ENCODE results near the gene TLE3. TPM values are rescaled to one million over a fixed set of nuclear protein-coding genes. Genes with fewer than 3 reads are reported as not detected.
A peak's percentile ranks its signal among the peaks of the same experiment; 100 is the strongest.

The TLE3 gene
- total RNA-seq, 1 donor from 2014 or later = 28.8 TPM

- no peak for TF ChIP-seq CTCF (IDR thresholded peaks at IDR 0.05)
- Mint-ChIP-seq H3K4me1 (ENCODE audit: unreplicated experiment) (peaks cover 32% of the 10 kb centered on the region), H3K4me3 (ENCODE audit: unreplicated experiment) (no peak overlapping the region)
These were observed 5.1 kb upstream of the TLE3 start for GRCh38 chr15:70102827-70103226.

GRCh38 chr15:70101459-70102113, 3.9 kb upstream of the TLE3 start:
- Mint-ChIP-seq H3K27me3 (ENCODE audit: unreplicated experiment) (peaks cover 36% of the 10 kb centered on the region), H3K9me3 (ENCODE audit: unreplicated experiment) (no peaks in the 10 kb centered on the region), H3K4me3 (ENCODE audit: unreplicated experiment) (peak overlapping the region; percentile 18), H3K27ac (ENCODE audit: unreplicated experiment) (no peak overlapping the region), H3K36me3 (ENCODE audit: unreplicated experiment) (no peaks in the 10 kb centered on the region), H3K4me1 (ENCODE audit: unreplicated experiment) (peaks cover 33% of the 10 kb centered on the region)
- TF ChIP-seq CTCF (IDR thresholded peaks at IDR 0.05) = no peak
- DNase-seq (ENCODE audit: extremely low spot score, unreplicated experiment) = no peak

More at GRCh38 chr15:70102827-70103226, 5.1 kb upstream of the TLE3 start:
- no peaks in the 10 kb centered on the region for H3K36me3 Mint-ChIP-seq (ENCODE audit: unreplicated experiment)
- H3K9me3 Mint-ChIP-seq (ENCODE audit: unreplicated experiment) = no peaks in the 10 kb centered on the region
- peaks cover 47% of the 10 kb centered on the region for H3K27me3 Mint-ChIP-seq (ENCODE audit: unreplicated experiment)
- no peak for DNase-seq (ENCODE audit: extremely low spot score, unreplicated experiment)
- H3K27ac Mint-ChIP-seq (ENCODE audit: unreplicated experiment) = no peak overlapping the region

- peaks cover 35% of the 10 kb centered on the region for H3K4me1 Mint-ChIP-seq (ENCODE audit: unreplicated experiment)
- peak; percentile 38 for TF ChIP-seq CTCF (IDR thresholded peaks at IDR 0.05)
- no peak for DNase-seq (ENCODE audit: extremely low spot score, unreplicated experiment)
- no peaks in the 10 kb centered on the region for H3K9me3 Mint-ChIP-seq (ENCODE audit: unreplicated experiment)
- H3K27ac Mint-ChIP-seq (ENCODE audit: unreplicated experiment) = no peak overlapping the region
- H3K27me3 Mint-ChIP-seq (ENCODE audit: unreplicated experiment) = peaks cover 27% of the 10 kb centered on the region
- peak overlapping the region; percentile 96 for H3K4me3 Mint-ChIP-seq (ENCODE audit: unreplicated experiment)
- no peaks in the 10 kb centered on the region for H3K36me3 Mint-ChIP-seq (ENCODE audit: unreplicated experiment)
These were observed 3.0 kb upstream of the TLE3 start for GRCh38 chr15:70100474-70101341.

- Mint-ChIP-seq H3K27ac (ENCODE audit: unreplicated experiment) (peak overlapping the region; percentile 19), H3K4me1 (ENCODE audit: unreplicated experiment) (peaks cover 39% of the 10 kb centered on the region), H3K36me3 (ENCODE audit: unreplicated experiment) (no peaks in the 10 kb centered on the region), H3K27me3 (ENCODE audit: unreplicated experiment) (peaks cover 22% of the 10 kb centered on the region), H3K9me3 (ENCODE audit: unreplicated experiment) (no peaks in the 10 kb centered on the region), H3K4me3 (ENCODE audit: unreplicated experiment) (peak overlapping the region; percentile 96)
- no peak for DNase-seq (ENCODE audit: extremely low spot score, unreplicated experiment)
- TF ChIP-seq CTCF (IDR thresholded peaks at IDR 0.05) = no peak
These were observed 2.3 kb upstream of the TLE3 start for GRCh38 chr15:70099967-70100473.

Data from osteocyte (in vitro differentiated cells).